Left ventricle myocardium inferior (tissue), 1 donor: ENCODE results near the gene MALT1. TPM values are rescaled to one million over a fixed set of nuclear protein-coding genes. Genes with fewer than 3 reads are reported as not detected.

Experiments used
- DNase-seq: peaks from one replicate; pipeline ENCODE4 v3.0.0-alpha.2; 2020
- H3K27ac ChIP-seq: fragments of 200-600 bp; replicated peaks from 2 replicates; pipeline ENCODE4 v1.8.0; 2021
- H3K27me3 ChIP-seq: fragments of 200-600 bp; 2 replicates; pipeline ENCODE4 v1.8.0; 2021; ENCODE audit warnings: low read depth
- H3K36me3 ChIP-seq: fragments of 200-600 bp; 2 replicates; pipeline ENCODE4 v1.8.0; 2021
- H3K4me1 ChIP-seq: fragments of 200-600 bp; 2 replicates; pipeline ENCODE4 v1.8.0; 2021
- H3K4me3 ChIP-seq: fragments of 200-600 bp; 2 replicates; pipeline ENCODE4 v1.8.0; 2021; ENCODE audit warnings: mild to moderate bottlenecking, moderate library complexity
- H3K9me3 ChIP-seq: fragments of 200-600 bp; replicated peaks from 2 replicates; pipeline ENCODE4 v1.8.0; 2021
- CTCF ChIP-seq: fragments of 200-600 bp; IDR thresholded peaks from 2 replicates; pipeline ENCODE4 v1.8.0; 2021; ENCODE audit warnings: antibody characterized with exemption, mild to moderate bottlenecking, borderline replicate concordance
- intact Hi-C: fragments of 100-400 bp; cut with micrococcal nuclease; formaldehyde crosslinking; loops from one replicate; pipeline ENCODE4 v1.11.0; 2022
- total RNA-seq: library from RNA; stranded (reverse); fragmentation: NEBNext Ultra II Directional; extraction: Animal tissue kit (Norgen Biotek cat#: 25700); gene quantifications from one replicate; pipeline ENCODE4 v1.2.1, GENCODE V29; 2021
- donor health status: DM: no; HTN: yes; CAD: no; lungs with severe emphysema.

The MALT1 gene
- total RNA-seq, 1 donor from 2014 or later: 8.6 TPM

GRCh38 chr18:58728719-58729118 lies 57.5 kb downstream of the MALT1 start:
- H3K27ac ChIP-seq: no peak overlapping the region
- H3K36me3 ChIP-seq: peaks cover 25% of the 10 kb centered on the region
- intact Hi-C loops: no loop called here
- H3K9me3 ChIP-seq: no peaks in the 10 kb centered on the region
- H3K27me3 ChIP-seq: no peaks in the 10 kb centered on the region
- H3K4me1 ChIP-seq: peaks cover 7% of the 10 kb centered on the region
- TF ChIP-seq CTCF: no peak
- H3K4me3 ChIP-seq: no peak overlapping the region
- no peak for DNase-seq

- intact Hi-C loops: no loop called here
- Histone ChIP-seq H3K9me3 (no peaks in the 10 kb centered on the region), H3K4me1 (no peaks in the 10 kb centered on the region), H3K27ac (no peak overlapping the region), H3K36me3 (peaks cover 30% of the 10 kb centered on the region), H3K27me3 (no peaks in the 10 kb centered on the region), H3K4me3 (no peak overlapping the region)
- no peak for TF ChIP-seq CTCF
- no peak for DNase-seq
Observed at GRCh38 chr18:58730618-58731017, 59.4 kb downstream of the MALT1 start.

GRCh38 chr18:58732471-58732870 lies 61.2 kb downstream of the MALT1 start:
- no peaks in the 10 kb centered on the region for H3K4me1 ChIP-seq
- no peaks in the 10 kb centered on the region for H3K9me3 ChIP-seq
- intact Hi-C loops: no loop called here
- DNase-seq: no peak
- H3K36me3 ChIP-seq: peaks cover 49% of the 10 kb centered on the region
- H3K4me3 ChIP-seq: no peak overlapping the region
- TF ChIP-seq CTCF: no peak
- H3K27ac ChIP-seq: no peak overlapping the region
- H3K27me3 ChIP-seq: no peaks in the 10 kb centered on the region

- no peak for DNase-seq
- TF ChIP-seq CTCF: no peak
- H3K27me3 ChIP-seq: no peaks in the 10 kb centered on the region
- no peak overlapping the region for H3K4me3 ChIP-seq
- peaks cover 60% of the 10 kb centered on the region for H3K36me3 ChIP-seq
- H3K9me3 ChIP-seq: no peaks in the 10 kb centered on the region
- H3K4me1 ChIP-seq: no peaks in the 10 kb centered on the region
- H3K27ac ChIP-seq: no peak overlapping the region
- intact Hi-C loops: no loop called here
Observed at GRCh38 chr18:58733866-58734265, 62.6 kb downstream of the MALT1 start.

GRCh38 chr18:58738322-58738721 lies 67.1 kb downstream of the MALT1 start:
- intact Hi-C loops: no loop called here
- Histone ChIP-seq H3K27me3 (no peaks in the 10 kb centered on the region), H3K4me3 (no peak overlapping the region), H3K27ac (no peak overlapping the region), H3K4me1 (no peaks in the 10 kb centered on the region), H3K9me3 (no peaks in the 10 kb centered on the region), H3K36me3 (peaks cover 72% of the 10 kb centered on the region)
- TF ChIP-seq CTCF: no peak
- DNase-seq: no peak

- peaks cover 16% of the 10 kb centered on the region for H3K9me3 ChIP-seq
- no peak for DNase-seq
- H3K4me3 ChIP-seq: no peak overlapping the region
- H3K4me1 ChIP-seq: no peaks in the 10 kb centered on the region
- no peak overlapping the region for H3K27ac ChIP-seq
- no peak for TF ChIP-seq CTCF
- peaks cover 91% of the 10 kb centered on the region for H3K36me3 ChIP-seq
- no peaks in the 10 kb centered on the region for H3K27me3 ChIP-seq
- intact Hi-C loops: no loop called here
Observed at GRCh38 chr18:58745914-58746313, 74.6 kb downstream of the MALT1 start.
